GM12872 (cell line): Measurements from ENCODE around the gene AJAP1.

Experiments
- CTCF ChIP-seq: IDR thresholded peaks from 3 replicates; pipeline ENCODE4 v1.5.1; 2011; ENCODE audit warnings: low read depth, mild to moderate bottlenecking, low read length, moderate library complexity; ENCODE audit not compliant: insufficient read depth

Gene AJAP1

GRCh38 chr1:4709641-4710040 is 55.2 kb downstream of the AJAP1 start:
- no peak for TF ChIP-seq CTCF

DNA sequence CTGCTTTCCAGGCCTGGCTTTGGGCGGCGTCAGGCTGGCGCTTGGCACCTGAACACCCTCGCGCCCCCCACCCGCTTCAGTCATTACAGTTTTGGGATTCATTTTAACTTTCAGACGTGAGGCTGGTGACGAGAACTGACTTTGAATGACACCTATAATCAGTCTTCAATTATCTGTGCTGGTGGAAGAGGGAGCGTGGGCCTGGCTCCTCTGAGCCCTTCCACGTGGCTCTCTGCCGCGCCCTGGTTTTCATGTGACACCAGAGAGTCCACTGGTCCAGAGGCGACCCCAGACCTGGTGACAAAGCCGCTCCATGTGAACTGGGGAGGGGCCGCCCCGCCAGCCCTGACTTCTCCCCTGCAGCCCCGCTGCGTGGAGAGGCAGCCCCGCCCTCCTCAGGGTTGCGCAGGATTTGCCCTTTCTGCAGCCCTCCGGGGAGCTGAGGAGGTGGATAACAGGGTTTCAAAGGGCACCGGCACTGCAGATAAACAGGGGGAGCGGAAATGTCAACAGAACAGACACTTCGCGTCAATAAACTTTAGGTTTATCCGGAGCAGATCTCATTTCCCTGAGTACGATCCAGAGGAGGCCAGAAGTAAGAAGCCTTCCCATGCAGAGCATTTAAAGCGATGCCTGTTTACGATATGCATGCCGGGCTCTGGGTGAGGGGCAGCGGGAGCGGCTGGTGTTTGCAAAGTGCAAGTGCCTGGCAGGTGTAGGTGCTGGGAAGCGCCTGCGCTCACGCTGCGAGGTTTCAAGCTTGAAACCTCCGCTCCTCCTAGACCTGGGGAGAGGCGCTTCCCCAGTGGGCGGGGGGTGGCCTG is 56.4 kb downstream of the AJAP1 start:
- TF ChIP-seq CTCF, result no peak

GRCh38 chr1:4711416-4712275 is 57.2 kb downstream of the AJAP1 start:
- no peak for TF ChIP-seq CTCF

DNA sequence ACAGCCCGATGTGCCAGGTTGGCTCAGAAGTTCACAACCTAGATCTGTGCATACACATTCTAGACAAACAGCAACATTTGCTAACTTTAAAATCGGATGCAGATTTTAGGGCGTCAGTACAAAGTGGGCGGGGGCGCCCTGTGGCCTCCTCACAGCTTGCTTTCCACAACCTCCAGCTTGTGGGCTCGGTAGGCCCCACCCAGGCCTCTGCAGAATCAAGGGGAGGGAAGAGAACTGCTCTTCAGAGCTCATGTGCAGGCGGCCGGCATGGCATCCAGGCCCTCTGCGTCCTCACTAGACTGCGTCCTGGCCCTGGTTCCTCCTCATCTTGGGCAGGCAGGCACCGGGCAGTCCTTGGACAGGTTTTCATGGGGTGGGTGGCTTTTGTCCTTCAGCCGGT is 59.3 kb downstream of the AJAP1 start:
- no peak for TF ChIP-seq CTCF

- no peak for TF ChIP-seq CTCF
Measured at GRCh38 chr1:4716406-4716805, 62.0 kb downstream of the AJAP1 start.

GRCh38 chr1:4718071-4718470 is 63.7 kb downstream of the AJAP1 start:
- TF ChIP-seq CTCF, result no peak

DNA sequence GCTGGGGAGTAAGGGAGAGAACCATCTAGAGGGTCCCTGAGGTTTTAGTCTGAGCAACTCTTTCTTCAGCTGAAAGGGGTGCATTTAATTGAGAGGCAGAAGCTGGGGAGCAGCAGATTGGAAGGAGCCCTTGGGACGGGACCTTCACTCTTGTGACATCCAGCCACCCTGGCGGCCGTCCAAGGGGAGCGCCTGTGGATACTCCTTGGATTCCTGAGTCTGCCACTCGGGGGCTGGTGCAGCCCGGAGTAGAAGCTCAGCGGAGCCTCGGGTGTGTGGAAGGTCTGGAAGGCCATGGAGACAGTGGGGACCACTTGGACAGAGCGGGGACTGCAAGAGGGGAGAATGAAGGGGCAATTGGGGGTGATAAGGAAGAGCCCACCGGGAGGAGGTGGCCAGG is 68.7 kb downstream of the AJAP1 start:
- TF ChIP-seq CTCF, result no peak
